ENCODE measurements around the gene CFH. TPM values are rescaled to one million over a fixed set of nuclear protein-coding genes. Genes with fewer than 3 reads are reported as not detected.
"Not testable (repeated sequence)": the region's sequence is repeated elsewhere in the genome, so short reads cannot be mapped to it uniquely, and the experiment has no call there.

The CFH gene
- total and polyA plus RNA-seq, 10 of the 15 experiments (the other 5 are each of a cell fraction or from before 2014, with no cell fraction given): 0.46 TPM; not detected in 9

DNA sequence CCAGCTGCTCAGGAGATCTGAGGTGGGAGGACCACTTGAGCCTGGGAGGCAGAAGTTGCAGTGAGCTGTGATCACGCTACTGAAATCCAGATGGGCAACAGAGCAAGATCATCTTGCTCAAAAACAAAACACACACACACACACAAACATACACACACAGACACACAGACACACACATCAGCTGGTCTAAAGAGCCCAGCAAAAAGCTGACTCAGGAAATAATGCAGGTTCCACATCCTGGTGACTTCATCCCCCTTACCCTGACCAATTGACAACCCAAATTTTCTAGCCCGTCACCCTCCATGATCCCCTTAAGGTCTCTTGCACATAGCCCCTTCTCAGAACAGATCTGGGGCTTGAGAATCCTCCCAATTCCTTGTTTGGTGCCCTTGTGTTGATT lies 58.0 kb downstream of the CFH start:
- H3K27me3 ChIP-seq (replicated peaks in 1 of 2; ENCODE audit: control insufficient read depth in 2 of 2, insufficient read depth in 2 of 2, low read length in 1 of 2); H3K4me1 ChIP-seq (ENCODE audit: control insufficient read depth, insufficient read depth, low read length); H2AFZ ChIP-seq (ENCODE audit: control insufficient read depth, low read depth, low read length); intact Hi-C loops (cut with micrococcal nuclease; ENCODE audit: unreplicated experiment); POLR2A ChIA-PET; in situ Hi-C loops (cut with MboI); H3K9me3 ChIP-seq (replicated peaks; ENCODE audit: control insufficient read depth, insufficient read depth, low read length); DNase-seq (ENCODE audit: low read depth, low spot score); H3K79me2 ChIP-seq (ENCODE audit: control insufficient read depth, insufficient read depth, low read length); FAIRE-seq; BruUV-seq (replicated peaks); ATAC-seq; H3K4me3 ChIP-seq; H3K27ac ChIP-seq (ENCODE audit: control insufficient read depth, insufficient read depth); H3K4me2 ChIP-seq (ENCODE audit: control insufficient read depth, insufficient read depth); H3K36me3 ChIP-seq (ENCODE audit: control insufficient read depth in 2 of 2, insufficient read depth in 2 of 2, low read length in 1 of 2); RAD21 ChIA-PET (ENCODE audit: unreplicated experiment); H3K9ac ChIP-seq (ENCODE audit: control insufficient read depth, insufficient read depth, low read length); H4K20me1 ChIP-seq (ENCODE audit: control insufficient read depth, insufficient read depth): not testable (repeated sequence)
- ChIA-PET SMC1A (ENCODE audit: uncharacterized antibody, unreplicated experiment) (interaction anchor here (1.2 kb wide), 1 partner anchor 49 kb away, joined by 3 read pairs; no protein-coding TSS in a partner anchor), CTCF (interaction anchor here (0.7 kb wide), 1 partner anchor 362 kb away, joined by 3 read pairs; no protein-coding TSS in a partner anchor)
- 0% methylated on average over 1 of the region's 2 CpGs for WGBS (ENCODE audit: insufficient coverage, insufficient replicate concordance, low lambda C conversion rate, missing lambda C conversion rate)

DNA sequence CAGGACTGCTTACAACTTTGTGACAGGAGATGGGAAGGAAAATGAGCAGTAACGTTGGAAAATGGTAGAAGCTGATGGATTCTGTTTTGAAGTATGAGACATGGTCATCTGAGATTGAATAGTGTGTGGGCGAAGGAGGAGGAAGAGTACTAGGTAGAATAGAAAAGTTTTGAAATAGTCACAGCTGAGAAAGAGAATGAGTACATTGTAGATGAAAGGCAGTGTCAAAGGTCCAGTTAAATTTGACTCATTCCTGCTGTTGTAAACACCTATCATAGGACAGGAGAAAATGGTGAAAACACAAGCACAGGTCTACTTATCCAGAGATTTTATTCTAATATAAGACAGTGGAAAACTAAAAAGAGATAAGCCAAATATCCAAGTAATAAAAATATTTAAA lies 66.0 kb downstream of the CFH start:
- no peaks in the 10 kb centered on the region for H3K36me3 ChIP-seq (ENCODE audit: control insufficient read depth in 2 of 2, insufficient read depth in 2 of 2, low read length in 1 of 2)
- H4K20me1 ChIP-seq (ENCODE audit: control insufficient read depth, insufficient read depth): no peaks in the 10 kb centered on the region
- WGBS (ENCODE audit: insufficient coverage, insufficient replicate concordance, low lambda C conversion rate, missing lambda C conversion rate): 8% methylated on average over 2 of the region's 2 CpGs
- H3K4me1 ChIP-seq (ENCODE audit: control insufficient read depth, insufficient read depth, low read length): no peaks in the 10 kb centered on the region
- H3K9ac ChIP-seq (ENCODE audit: control insufficient read depth, insufficient read depth, low read length): no peak overlapping the region
- intact Hi-C loops (cut with micrococcal nuclease; ENCODE audit: unreplicated experiment) (no loop called here), in situ Hi-C loops (cut with MboI) (no loop called here)
- no peak overlapping the region for H3K4me2 ChIP-seq (ENCODE audit: control insufficient read depth, insufficient read depth)
- H2AFZ ChIP-seq (ENCODE audit: control insufficient read depth, low read depth, low read length): no peak overlapping the region
- H3K79me2 ChIP-seq (ENCODE audit: control insufficient read depth, insufficient read depth, low read length): no peaks in the 10 kb centered on the region
- POLR2A ChIA-PET: no interaction called here
- FAIRE-seq (no peak), DNase-seq (ENCODE audit: low read depth, low spot score) (no peak), ATAC-seq (no peak)
- RAD21 ChIA-PET (ENCODE audit: unreplicated experiment): no interaction called here
- BruUV-seq (replicated peaks): no TSS peak
- CTCF ChIA-PET: no interaction called here
- H3K27ac ChIP-seq (ENCODE audit: control insufficient read depth, insufficient read depth): no peak overlapping the region
- no peak overlapping the region for H3K4me3 ChIP-seq
- SMC1A ChIA-PET (ENCODE audit: uncharacterized antibody, unreplicated experiment): interaction anchor here (0.7 kb wide), 1 partner anchor 233 kb away, joined by 3 read pairs; no protein-coding TSS in a partner anchor
- H3K27me3 ChIP-seq (replicated peaks in 1 of 2; ENCODE audit: control insufficient read depth in 2 of 2, insufficient read depth in 2 of 2, low read length in 1 of 2): no peaks in the 10 kb centered on the region
- H3K9me3 ChIP-seq (replicated peaks; ENCODE audit: control insufficient read depth, insufficient read depth, low read length): no peaks in the 10 kb centered on the region
- TF ChIP-seq, protein P1, sequence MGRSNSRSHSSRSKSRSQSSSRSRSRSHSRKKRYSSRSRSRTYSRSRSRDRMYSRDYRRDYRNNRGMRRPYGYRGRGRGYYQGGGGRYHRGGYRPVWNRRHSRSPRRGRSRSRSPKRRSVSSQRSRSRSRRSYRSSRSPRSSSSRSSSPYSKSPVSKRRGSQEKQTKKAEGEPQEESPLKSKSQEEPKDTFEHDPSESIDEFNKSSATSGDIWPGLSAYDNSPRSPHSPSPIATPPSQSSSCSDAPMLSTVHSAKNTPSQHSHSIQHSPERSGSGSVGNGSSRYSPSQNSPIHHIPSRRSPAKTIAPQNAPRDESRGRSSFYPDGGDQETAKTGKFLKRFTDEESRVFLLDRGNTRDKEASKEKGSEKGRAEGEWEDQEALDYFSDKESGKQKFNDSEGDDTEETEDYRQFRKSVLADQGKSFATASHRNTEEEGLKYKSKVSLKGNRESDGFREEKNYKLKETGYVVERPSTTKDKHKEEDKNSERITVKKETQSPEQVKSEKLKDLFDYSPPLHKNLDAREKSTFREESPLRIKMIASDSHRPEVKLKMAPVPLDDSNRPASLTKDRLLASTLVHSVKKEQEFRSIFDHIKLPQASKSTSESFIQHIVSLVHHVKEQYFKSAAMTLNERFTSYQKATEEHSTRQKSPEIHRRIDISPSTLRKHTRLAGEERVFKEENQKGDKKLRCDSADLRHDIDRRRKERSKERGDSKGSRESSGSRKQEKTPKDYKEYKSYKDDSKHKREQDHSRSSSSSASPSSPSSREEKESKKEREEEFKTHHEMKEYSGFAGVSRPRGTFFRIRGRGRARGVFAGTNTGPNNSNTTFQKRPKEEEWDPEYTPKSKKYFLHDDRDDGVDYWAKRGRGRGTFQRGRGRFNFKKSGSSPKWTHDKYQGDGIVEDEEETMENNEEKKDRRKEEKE (IDR thresholded peaks at IDR 0.05): no peak
- TF ChIP-seq EGR1 (IDR thresholded peaks at IDR 0.05; ENCODE audit: borderline replicate concordance in 1 of 2, low read depth in 2 of 2, low read length in 2 of 2): no peak
- TF ChIP-seq MEF2B (IDR thresholded peaks at IDR 0.05; ENCODE audit: partially characterized antibody, poor library complexity, severe bottlenecking): no peak
- no peak for TF ChIP-seq TAF1 (IDR thresholded peaks at IDR 0.05; ENCODE audit: borderline replicate concordance, low read depth, low read length)
- TF ChIP-seq NR2C1 (IDR thresholded peaks at IDR 0.05): no peak
- TF ChIP-seq EZH2 (IDR thresholded peaks at IDR 0.05; ENCODE audit: borderline replicate concordance, control insufficient read depth, low read depth, low read length): no peak
- no peak for TF ChIP-seq POU2F2 (IDR thresholded peaks at IDR 0.05; ENCODE audit: borderline replicate concordance, low read depth, low read length)
- TF ChIP-seq CBFB (IDR thresholded peaks at IDR 0.05; ENCODE audit: low read depth): no peak
- no peak for TF ChIP-seq CREB1 (IDR thresholded peaks at IDR 0.05; ENCODE audit: low read depth)
- TF ChIP-seq SIX5 (IDR thresholded peaks at IDR 0.05; ENCODE audit: low read depth, low read length, severe bottlenecking): no peak
- TF ChIP-seq, protein P2, sequence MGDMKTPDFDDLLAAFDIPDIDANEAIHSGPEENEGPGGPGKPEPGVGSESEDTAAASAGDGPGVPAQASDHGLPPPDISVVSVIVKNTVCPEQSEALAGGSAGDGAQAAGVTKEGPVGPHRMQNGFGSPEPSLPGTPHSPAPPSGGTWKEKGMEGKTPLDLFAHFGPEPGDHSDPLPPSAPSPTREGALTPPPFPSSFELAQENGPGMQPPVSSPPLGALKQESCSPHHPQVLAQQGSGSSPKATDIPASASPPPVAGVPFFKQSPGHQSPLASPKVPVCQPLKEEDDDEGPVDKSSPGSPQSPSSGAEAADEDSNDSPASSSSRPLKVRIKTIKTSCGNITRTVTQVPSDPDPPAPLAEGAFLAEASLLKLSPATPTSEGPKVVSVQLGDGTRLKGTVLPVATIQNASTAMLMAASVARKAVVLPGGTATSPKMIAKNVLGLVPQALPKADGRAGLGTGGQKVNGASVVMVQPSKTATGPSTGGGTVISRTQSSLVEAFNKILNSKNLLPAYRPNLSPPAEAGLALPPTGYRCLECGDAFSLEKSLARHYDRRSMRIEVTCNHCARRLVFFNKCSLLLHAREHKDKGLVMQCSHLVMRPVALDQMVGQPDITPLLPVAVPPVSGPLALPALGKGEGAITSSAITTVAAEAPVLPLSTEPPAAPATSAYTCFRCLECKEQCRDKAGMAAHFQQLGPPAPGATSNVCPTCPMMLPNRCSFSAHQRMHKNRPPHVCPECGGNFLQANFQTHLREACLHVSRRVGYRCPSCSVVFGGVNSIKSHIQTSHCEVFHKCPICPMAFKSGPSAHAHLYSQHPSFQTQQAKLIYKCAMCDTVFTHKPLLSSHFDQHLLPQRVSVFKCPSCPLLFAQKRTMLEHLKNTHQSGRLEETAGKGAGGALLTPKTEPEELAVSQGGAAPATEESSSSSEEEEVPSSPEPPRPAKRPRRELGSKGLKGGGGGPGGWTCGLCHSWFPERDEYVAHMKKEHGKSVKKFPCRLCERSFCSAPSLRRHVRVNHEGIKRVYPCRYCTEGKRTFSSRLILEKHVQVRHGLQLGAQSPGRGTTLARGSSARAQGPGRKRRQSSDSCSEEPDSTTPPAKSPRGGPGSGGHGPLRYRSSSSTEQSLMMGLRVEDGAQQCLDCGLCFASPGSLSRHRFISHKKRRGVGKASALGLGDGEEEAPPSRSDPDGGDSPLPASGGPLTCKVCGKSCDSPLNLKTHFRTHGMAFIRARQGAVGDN (IDR thresholded peaks at IDR 0.05): no peak

Data from GM12878 (cell line).